WTC11 (cell line): ENCODE data around the gene CPE.

Experiments used
- FOXK1 ChIP-seq: sonication (generic); formaldehyde crosslinking; IDR thresholded peaks from 2 replicates; pipeline ENCODE4 v1.8.0; 2022; ENCODE audit warnings: mild to moderate bottlenecking, moderate library complexity, missing genetic modification reagents
- JUN ChIP-seq: sonication (generic); formaldehyde crosslinking; IDR thresholded peaks from 2 replicates; pipeline ENCODE4 v1.8.0; 2023; ENCODE audit warnings: mild to moderate bottlenecking, missing genetic modification reagents
- SP1 ChIP-seq: sonication (generic); formaldehyde crosslinking; conservative IDR thresholded peaks from 2 replicates; pipeline ENCODE4 v1.8.1; 2022; ENCODE audit warnings: missing genetic modification reagents
- TF ChIP-seq, protein P1 (sequence below): fragments of 200-600 bp; IDR thresholded peaks from 2 replicates; pipeline ENCODE4 v1.8.0; 2022; ENCODE audit warnings: antibody characterized with exemption

DNA sequence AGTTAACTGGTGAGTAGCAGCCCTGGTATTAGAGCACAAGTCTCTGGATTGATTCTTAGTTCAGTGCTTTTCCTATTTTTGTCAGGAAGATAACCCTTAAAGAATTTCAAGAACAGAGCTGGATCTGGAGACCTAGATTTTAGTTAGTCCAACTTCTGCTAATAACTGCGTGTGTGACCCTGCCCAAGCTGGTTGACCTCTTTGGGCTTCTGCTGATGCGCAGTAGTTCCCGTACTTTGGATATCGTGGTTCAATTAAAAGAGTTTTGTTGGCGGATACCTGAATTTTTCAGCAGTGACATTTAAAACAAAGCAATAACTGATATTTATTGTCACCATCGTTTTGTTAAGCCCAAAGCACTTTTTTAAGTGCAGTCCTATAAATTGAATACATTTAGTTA lies 42.1 kb upstream of the CPE start:
- TF ChIP-seq, protein P1, sequence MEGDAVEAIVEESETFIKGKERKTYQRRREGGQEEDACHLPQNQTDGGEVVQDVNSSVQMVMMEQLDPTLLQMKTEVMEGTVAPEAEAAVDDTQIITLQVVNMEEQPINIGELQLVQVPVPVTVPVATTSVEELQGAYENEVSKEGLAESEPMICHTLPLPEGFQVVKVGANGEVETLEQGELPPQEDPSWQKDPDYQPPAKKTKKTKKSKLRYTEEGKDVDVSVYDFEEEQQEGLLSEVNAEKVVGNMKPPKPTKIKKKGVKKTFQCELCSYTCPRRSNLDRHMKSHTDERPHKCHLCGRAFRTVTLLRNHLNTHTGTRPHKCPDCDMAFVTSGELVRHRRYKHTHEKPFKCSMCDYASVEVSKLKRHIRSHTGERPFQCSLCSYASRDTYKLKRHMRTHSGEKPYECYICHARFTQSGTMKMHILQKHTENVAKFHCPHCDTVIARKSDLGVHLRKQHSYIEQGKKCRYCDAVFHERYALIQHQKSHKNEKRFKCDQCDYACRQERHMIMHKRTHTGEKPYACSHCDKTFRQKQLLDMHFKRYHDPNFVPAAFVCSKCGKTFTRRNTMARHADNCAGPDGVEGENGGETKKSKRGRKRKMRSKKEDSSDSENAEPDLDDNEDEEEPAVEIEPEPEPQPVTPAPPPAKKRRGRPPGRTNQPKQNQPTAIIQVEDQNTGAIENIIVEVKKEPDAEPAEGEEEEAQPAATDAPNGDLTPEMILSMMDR = no peak
- TF ChIP-seq JUN (CRISPR knock-in tag) = no peak
- no peak for TF ChIP-seq SP1 (CRISPR knock-in tag)
- TF ChIP-seq FOXK1 (CRISPR knock-in tag) = no peak
